ENCODE results near the gene GRIN3B. TPM values are rescaled to one million over a fixed set of nuclear protein-coding genes. Genes with fewer than 3 reads are reported as not detected.

The GRIN3B gene
- total and polyA plus RNA-seq, 9 of the 15 experiments (the other 6 are each of a cell fraction or from before 2014, with no cell fraction given) = 0.06 to 0.95 (median 0.19) TPM; not detected in 6

GRCh38 chr19:984165-984967 is 15.9 kb upstream of the GRIN3B start, which contains the start of gene WDR18 (continued):
- TF ChIP-seq MAX (CRISPR knock-in tag; IDR thresholded peaks at IDR 0.05) (peak; percentile 98), CEBPB (tag; IDR thresholded peaks at IDR 0.05) (no peak), ZBTB34 (CRISPR knock-in tag; IDR thresholded peaks at IDR 0.05) (no peak), NR4A1 (CRISPR knock-in tag; IDR thresholded peaks at IDR 0.05) (no peak), NR4A1 (tag; IDR thresholded peaks at IDR 0.05) (no peak), TRIM24 (IDR thresholded peaks at IDR 0.05) (0 out of 4 replicates have a peak, but pooled peaks of 1 of the 2 experiments have one; percentile 11), RBFOX2 (IDR thresholded peaks at IDR 0.05; ENCODE audit: low read depth, low read length) (peak; percentile 96), ZNF354B (CRISPR knock-in tag; IDR thresholded peaks at IDR 0.05) (no peak), NR1H2 (CRISPR knock-in tag; IDR thresholded peaks at IDR 0.05) (no peak; the same call in 1 of the 2 replicates), C11orf30 (IDR thresholded peaks at IDR 0.05; ENCODE audit: low read depth) (peak; percentile 99), SNIP1 (IDR thresholded peaks at IDR 0.05; ENCODE audit: low read depth) (no peak), CBX5 (IDR thresholded peaks at IDR 0.05; ENCODE audit: borderline replicate concordance, low read depth) (no peak), CBX3 (IDR thresholded peaks at IDR 0.05; ENCODE audit: borderline replicate concordance in 1 of 2, low read length in 2 of 2) (no peak), ZBTB7A (IDR thresholded peaks at IDR 0.05; ENCODE audit: borderline replicate concordance, control insufficient read depth, low read depth, low read length) (peak; percentile 72), PHF8 (IDR thresholded peaks at IDR 0.05; ENCODE audit: borderline replicate concordance, low read length) (peak; percentile 79; the same call in 1 of the 2 replicates), ZNF347 (CRISPR knock-in tag; IDR thresholded peaks at IDR 0.05; ENCODE audit: low read depth) (no peak), PKNOX1 (IDR thresholded peaks at IDR 0.05) (no peak), E2F5 (CRISPR knock-in tag; IDR thresholded peaks at IDR 0.05) (no peak)
- TF ChIP-seq, protein P1, sequence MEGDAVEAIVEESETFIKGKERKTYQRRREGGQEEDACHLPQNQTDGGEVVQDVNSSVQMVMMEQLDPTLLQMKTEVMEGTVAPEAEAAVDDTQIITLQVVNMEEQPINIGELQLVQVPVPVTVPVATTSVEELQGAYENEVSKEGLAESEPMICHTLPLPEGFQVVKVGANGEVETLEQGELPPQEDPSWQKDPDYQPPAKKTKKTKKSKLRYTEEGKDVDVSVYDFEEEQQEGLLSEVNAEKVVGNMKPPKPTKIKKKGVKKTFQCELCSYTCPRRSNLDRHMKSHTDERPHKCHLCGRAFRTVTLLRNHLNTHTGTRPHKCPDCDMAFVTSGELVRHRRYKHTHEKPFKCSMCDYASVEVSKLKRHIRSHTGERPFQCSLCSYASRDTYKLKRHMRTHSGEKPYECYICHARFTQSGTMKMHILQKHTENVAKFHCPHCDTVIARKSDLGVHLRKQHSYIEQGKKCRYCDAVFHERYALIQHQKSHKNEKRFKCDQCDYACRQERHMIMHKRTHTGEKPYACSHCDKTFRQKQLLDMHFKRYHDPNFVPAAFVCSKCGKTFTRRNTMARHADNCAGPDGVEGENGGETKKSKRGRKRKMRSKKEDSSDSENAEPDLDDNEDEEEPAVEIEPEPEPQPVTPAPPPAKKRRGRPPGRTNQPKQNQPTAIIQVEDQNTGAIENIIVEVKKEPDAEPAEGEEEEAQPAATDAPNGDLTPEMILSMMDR (IDR thresholded peaks at IDR 0.05 in 2 of 3, conservative IDR thresholded peaks at IDR 0.05 in 1 of 3; ENCODE audit: insufficient read depth in 2 of 3, low read depth in 1 of 3, low read length in 3 of 3) = no peak

Measured in K562 (cell line).